Activated T-cell treated with anti-CD3 and anti-CD28 coated beads for 48 hours (primary cell): ENCODE data around the gene GIMAP4.
"Not testable (repeated sequence)": the region's sequence is repeated elsewhere in the genome, so short reads cannot be mapped to it uniquely, and the experiment has no call there.

Experiments used
- DNase-seq: peaks from one replicate; pipeline ENCODE4 v3.0.0-alpha.2; 2020; ENCODE audit warnings: low read depth

The GIMAP4 gene

GRCh38 chr7:150567169-150567568 is at the start of gene GIMAP4:
Gene GIMAP4 (plus strand): TSS chr7:150567390. CDS start chr7:150569902, 2,512 bp downstream.
- no peak for DNase-seq

- DNase-seq: no peak
These were observed 47.9 kb upstream of the GIMAP4 start for GRCh38 chr7:150519310-150519709.

- peak; percentile 33 for DNase-seq
These were observed 47.0 kb upstream of the GIMAP4 start for GRCh38 chr7:150520145-150520544.

- DNase-seq: not testable (repeated sequence)
These were observed 44.3 kb upstream of the GIMAP4 start for GRCh38 chr7:150522931-150523330.

GRCh38 chr7:150524018-150524417 is 43.2 kb upstream of the GIMAP4 start:
- no peak for DNase-seq

- no peak for DNase-seq
These were observed 35.5 kb upstream of the GIMAP4 start for GRCh38 chr7:150531704-150532103.

GRCh38 chr7:150538259-150538658 is 28.9 kb upstream of the GIMAP4 start:
- DNase-seq: no peak

- no peak for DNase-seq
These were observed 14.0 kb upstream of the GIMAP4 start for GRCh38 chr7:150553163-150553562.

- DNase-seq: no peak
These were observed 10.6 kb upstream of the GIMAP4 start for GRCh38 chr7:150556521-150557138.

- DNase-seq: no peak
These were observed 6.7 kb upstream of the GIMAP4 start for GRCh38 chr7:150560486-150560885.

GRCh38 chr7:150562919-150563318 is 4.3 kb upstream of the GIMAP4 start:
- no peak for DNase-seq

- DNase-seq: no peak
These were observed 3.2 kb upstream of the GIMAP4 start for GRCh38 chr7:150564006-150564405.

GRCh38 chr7:150564566-150564965 is 2.6 kb upstream of the GIMAP4 start:
- no peak for DNase-seq

- no peak for DNase-seq
These were observed 2.0 kb upstream of the GIMAP4 start for GRCh38 chr7:150565239-150565638.

- DNase-seq: no peak
These were observed 1.1 kb upstream of the GIMAP4 start for GRCh38 chr7:150566123-150566522.

GRCh38 chr7:150566572-150566971 is 618 bp upstream of the GIMAP4 start:
- DNase-seq: no peak

- no peak for DNase-seq
These were observed 696 bp downstream of the GIMAP4 start for GRCh38 chr7:150567871-150568301.

GRCh38 chr7:150568714-150569113 is 1.5 kb downstream of the GIMAP4 start:
- DNase-seq: no peak

GRCh38 chr7:150569245-150569955 is 2.2 kb downstream of the GIMAP4 start:
- DNase-seq: no peak

GRCh38 chr7:150570556-150571465 is 3.6 kb downstream of the GIMAP4 start:
- DNase-seq: no peak

GRCh38 chr7:150572496-150572895 is 5.3 kb downstream of the GIMAP4 start:
- no peak for DNase-seq

- DNase-seq: not testable (repeated sequence)
These were observed 12.9 kb downstream of the GIMAP4 start for GRCh38 chr7:150579979-150580637.
